GM12801 (cell line): ENCODE data around the gene NPDC1.

ENCODE experiments used
- TF ChIP-seq, protein P1 (sequence below): IDR thresholded peaks from one replicate; pipeline ENCODE4 v1.5.1; 2011; ENCODE audit warnings: control low read depth; ENCODE audit not compliant: insufficient read length; ENCODE audit errors: extremely low read depth

The NPDC1 gene

DNA sequence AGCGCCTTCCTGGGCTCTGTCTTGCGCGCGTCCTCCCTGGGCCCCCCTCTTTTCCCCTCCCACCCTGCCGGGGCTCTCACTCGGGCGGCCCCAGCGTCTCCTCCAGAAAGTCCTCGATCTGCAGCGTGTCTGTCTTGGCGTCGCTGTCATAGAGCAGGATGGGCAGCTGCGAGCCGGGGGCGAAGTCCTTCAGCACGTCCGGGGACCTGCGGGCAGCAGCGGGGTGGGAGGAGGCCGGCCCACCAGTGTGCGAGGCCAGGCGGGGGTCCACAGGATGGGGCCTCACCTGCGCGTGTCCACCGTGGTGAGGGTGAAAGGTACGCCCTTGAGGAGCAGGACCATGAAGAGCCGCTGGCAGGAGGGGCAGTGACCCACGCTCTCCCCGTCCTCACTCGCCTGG is 50.6 kb downstream of the NPDC1 start:
- TF ChIP-seq, protein P1, sequence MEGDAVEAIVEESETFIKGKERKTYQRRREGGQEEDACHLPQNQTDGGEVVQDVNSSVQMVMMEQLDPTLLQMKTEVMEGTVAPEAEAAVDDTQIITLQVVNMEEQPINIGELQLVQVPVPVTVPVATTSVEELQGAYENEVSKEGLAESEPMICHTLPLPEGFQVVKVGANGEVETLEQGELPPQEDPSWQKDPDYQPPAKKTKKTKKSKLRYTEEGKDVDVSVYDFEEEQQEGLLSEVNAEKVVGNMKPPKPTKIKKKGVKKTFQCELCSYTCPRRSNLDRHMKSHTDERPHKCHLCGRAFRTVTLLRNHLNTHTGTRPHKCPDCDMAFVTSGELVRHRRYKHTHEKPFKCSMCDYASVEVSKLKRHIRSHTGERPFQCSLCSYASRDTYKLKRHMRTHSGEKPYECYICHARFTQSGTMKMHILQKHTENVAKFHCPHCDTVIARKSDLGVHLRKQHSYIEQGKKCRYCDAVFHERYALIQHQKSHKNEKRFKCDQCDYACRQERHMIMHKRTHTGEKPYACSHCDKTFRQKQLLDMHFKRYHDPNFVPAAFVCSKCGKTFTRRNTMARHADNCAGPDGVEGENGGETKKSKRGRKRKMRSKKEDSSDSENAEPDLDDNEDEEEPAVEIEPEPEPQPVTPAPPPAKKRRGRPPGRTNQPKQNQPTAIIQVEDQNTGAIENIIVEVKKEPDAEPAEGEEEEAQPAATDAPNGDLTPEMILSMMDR: no peak

DNA sequence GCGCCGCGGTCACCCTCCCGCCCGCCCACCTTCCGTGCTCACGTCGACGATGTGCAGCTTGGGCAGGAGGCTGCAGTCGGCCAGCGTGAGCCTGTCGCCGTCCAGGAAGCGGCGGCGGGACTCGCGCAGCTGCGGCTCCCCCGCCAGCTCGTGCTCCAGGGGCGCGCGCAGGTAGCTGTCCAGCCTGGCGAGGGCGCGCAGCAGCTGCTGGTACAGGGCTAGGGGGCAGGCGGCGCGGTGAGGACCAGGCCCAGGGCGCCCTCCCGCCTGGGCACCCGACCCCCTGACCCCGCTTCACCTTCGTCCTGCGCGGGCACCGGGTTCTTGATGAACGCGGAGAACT is 51.1 kb downstream of the NPDC1 start:
- TF ChIP-seq, protein P1: no peak

DNA sequence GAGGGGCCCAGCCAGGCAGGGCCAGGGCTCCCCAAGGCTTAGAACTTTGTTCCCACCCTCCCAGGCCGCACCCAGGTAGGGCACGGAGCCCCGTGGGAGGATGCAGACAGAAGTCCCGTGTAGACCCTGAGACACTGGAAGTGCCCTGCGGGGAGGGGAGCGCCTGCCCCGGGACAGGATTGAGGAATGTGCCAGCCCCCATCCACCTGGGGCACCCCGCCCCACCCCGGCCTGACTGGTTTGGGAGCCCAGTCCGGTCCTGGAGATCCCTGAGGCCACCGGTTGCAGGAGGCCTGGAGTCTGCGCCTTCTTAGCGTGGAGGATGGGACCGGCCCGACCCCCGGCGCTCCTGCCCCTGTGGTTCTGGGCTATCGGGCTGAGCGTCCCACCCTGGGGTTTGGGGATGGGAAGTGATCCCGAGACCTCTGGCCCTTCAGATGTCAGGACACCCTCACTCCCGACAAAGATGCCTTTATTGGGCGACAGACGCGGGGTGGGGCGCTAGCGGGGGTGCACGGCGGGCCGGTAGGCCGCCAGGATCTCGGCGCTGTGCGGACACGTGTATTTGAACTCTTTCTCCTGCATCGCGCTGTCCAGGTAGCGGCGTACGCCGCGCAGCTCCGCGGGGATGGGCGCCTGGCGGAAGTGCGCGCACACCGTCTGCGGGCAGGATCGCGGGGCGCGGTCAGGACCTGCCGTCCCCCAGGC is 51.6 kb downstream of the NPDC1 start:
- TF ChIP-seq, protein P1: no peak

DNA sequence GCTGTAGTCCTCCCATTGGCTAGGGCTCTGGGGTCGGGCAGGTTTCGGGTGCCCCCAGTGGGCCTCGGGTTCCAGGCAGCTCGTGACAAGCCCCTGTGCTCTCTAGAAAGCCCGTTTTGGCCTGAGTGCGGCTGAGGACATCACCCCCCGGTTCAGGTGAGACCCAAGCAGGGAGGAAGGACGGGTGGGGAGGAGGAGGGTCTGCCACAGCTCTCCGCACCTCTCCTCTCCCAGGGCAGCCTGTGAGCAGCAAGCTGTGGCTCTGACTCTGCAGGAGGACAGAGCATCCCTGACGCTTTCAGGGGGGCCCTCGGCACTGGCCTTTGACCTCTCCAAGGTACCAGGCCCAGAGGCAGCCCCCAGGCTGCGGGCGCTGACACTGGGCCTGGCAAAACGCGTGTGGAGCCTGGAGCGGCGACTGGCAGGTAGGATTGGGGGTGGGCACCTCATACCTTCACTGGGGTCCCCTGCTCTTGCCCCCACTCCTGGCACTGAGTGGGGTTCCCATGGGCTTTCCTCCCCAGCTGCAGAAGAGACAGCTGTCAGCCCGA is 53.1 kb downstream of the NPDC1 start:
- TF ChIP-seq, protein P1: no peak

DNA sequence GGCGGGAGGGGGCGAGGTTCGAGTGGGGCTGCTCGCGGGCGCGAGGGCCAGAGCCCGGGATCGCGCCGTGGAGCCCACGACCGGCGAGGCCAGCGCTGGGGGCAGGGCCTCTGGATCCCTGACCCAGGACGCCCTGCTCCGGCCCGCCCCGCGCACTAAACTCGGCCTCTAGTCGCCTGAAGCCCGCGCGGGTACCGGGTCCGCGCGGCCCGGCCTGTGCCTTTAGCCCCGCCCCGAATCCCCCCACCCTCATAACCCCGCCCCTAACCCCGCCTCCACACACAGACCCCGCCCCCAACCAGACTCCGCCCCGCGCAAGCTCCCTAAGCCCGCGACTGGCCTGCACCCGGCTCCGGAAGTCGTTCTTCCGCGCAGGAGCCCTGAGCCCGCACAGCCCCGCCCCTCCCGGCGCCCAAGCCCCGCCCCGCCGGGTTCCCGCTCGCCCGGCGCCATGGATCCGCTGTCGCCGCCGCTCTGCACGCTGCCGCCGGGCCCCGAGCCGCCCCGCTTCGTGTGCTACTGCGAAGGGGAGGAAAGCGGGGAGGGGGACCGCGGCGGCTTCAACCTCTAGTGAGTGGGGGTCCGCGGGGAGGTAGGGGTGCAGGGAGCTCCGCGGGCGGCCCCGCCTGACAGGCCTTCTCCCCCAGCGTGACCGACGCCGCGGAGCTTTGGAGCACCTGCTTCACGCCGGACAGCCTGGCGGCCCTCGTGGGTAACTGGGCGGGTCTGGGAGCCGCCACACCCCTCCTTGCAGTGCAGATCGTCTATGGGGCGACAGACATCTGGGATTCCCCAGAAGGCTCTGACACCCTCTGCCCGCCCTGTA is 53.8 kb downstream of the NPDC1 start, which contains the start of gene PAXX:
Gene PAXX, plus strand, starts transcription at position 430 of the 826 bp plus-strand sequence. Its CDS starts 22 bp downstream, at position 452.
- TF ChIP-seq, protein P1: no peak

DNA sequence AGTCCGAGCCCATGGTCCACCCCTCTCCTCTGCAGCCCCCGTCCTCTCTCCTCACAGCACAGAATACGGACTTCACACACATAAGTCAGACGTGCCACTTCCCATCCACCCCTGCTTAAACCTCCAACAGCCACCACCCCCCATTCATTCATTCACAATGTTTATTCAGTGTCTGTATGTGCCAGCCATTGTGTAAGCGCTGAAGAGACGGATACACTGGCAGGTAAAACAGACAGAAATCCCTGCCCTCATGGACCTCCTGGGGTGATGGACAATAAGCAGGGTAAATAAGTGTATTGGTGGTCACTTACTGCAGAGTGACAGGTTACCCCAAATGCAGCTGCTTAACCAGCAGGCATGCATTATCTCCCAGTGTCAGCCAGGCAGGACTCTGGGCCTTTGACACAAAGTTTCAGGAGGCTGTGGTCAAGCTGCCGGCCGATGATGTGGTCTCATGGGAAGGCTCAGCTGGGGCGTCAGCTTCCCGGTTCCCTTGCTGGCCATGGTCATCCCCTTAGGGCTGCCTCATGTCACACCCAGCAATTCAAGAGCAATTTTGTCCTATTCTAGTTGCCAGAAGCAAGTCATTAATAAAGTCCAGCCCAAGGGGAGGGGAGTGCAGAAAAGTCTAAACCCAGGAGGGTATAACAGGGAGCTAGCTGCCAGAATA is 55.6 kb downstream of the NPDC1 start:
- TF ChIP-seq, protein P1: no peak
